Esophagus mucosa (tissue), 1 donor: ENCODE results near the gene SNX3. TPM values are rescaled to one million over a fixed set of nuclear protein-coding genes. Genes with fewer than 3 reads are reported as not detected.
"Not testable (repeated sequence)": the region's sequence is repeated elsewhere in the genome, so short reads cannot be mapped to it uniquely, and the experiment has no call there.

Experiments used
- ATAC-seq: fragments of 200-7000 bp; cut with Tn5 transposase; one replicate; pipeline ENCODE4 v1.9.1; 2020
- total RNA-seq: library from RNA; stranded (reverse); gene quantifications from one replicate; pipeline ENCODE4 v1.2.4, GENCODE V29; 2023
- donor health status: DM: yes; HTN: yes; CAD: no.

Gene SNX3
- total RNA-seq = 107 TPM

GRCh38 chr6:108260809-108261569 lies at the start of gene SNX3:
Gene SNX3 (minus strand): TSS chr6:108261040. CDS start chr6:108260921, 119 bp downstream.
- ATAC-seq = peak; percentile 98

DNA sequence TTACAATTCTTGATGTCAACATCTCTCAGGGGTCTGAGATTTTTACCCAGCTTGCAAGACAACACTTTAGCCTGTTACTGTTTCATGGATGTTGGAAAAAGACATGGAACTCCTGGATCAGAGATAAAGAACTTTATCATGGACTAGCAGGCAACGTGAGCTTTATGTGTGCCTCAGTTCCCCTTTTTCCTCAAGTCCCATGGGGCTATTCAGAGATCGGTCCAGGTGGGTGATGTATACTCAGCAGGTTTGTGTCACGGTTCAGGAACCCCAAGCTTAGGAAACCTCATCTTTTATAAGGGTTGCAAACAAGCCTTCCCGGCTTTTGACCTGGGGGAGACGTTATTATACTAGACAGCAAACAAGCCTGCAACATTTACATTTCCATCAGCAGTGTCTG lies 49.0 kb upstream of the SNX3 start:
- ATAC-seq = no peak

DNA sequence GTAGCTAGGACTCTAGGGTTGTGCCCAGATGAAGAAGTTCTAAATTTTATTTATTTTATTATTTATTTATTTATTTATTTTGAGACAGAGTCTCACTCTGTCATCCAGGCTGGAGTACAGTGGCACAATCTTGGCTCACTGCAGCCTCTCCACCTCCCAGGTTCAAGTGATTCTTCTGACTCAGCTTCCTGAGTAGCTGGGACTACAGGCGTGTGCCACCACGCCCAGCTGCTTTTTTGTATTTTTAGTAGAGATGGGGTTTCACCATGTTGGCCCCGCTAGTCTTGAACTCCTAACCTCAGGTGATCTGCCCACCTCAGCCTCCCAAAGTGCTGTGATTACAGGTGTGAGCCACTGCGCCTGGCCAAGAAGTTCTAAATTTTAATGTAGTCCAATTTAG lies 47.8 kb upstream of the SNX3 start:
- ATAC-seq = not testable (repeated sequence)

DNA sequence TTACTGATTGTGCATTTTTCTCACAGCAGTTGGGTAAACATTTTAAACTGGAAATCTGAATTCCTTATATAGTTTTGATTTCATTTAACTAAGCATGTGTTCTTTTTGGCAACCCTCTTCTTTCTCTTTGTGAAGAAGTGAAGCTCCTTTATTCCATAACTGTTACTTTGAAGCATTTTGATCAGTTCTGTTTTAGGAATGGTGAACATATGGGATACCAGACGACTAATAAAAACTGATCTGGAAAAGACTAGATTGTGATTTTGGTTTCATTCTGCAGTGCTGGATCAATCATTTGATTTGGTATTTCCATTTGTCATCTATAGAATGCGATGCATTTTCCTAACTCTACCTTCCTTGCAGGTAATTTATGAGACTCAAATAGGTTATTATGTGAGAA lies 43.8 kb upstream of the SNX3 start:
- ATAC-seq = no peak

DNA sequence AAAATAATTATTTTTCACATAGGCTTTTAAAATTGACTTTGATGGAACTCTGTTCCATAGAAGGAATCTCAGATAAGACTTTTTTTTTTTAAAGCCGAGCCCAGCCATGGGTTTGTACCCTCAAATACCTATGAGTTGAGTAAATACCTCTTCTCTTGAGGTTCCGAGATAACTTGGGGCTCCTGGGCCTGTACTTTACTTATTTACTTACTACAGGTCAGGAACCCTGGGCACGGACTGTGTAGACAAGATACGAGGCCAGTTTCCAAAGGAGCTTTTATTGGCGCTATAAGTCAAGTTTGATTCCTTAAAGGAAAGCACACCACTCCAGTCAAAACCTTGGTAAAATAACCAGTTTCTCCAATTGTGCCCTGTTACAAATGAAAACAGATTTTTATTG lies 41.5 kb upstream of the SNX3 start:
- no peak for ATAC-seq

DNA sequence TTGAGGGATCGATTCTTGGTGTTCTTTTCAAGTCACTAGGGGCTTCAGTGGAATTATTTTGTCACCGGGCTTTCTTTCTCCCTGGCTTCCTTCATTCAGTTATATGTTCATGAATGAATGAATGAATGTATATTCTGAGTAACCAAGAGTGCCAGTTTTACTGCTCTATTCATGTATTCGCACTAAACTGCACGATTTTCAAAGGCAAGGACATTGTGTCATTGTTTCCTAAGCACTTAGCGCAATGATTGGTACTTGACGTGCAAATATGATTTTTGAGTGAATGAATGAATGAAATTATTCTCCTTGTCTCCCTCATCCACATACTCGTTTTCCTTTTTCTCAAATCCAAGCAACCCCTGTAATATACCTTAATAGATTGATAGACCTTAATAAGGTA lies 34.8 kb upstream of the SNX3 start:
- no peak for ATAC-seq

DNA sequence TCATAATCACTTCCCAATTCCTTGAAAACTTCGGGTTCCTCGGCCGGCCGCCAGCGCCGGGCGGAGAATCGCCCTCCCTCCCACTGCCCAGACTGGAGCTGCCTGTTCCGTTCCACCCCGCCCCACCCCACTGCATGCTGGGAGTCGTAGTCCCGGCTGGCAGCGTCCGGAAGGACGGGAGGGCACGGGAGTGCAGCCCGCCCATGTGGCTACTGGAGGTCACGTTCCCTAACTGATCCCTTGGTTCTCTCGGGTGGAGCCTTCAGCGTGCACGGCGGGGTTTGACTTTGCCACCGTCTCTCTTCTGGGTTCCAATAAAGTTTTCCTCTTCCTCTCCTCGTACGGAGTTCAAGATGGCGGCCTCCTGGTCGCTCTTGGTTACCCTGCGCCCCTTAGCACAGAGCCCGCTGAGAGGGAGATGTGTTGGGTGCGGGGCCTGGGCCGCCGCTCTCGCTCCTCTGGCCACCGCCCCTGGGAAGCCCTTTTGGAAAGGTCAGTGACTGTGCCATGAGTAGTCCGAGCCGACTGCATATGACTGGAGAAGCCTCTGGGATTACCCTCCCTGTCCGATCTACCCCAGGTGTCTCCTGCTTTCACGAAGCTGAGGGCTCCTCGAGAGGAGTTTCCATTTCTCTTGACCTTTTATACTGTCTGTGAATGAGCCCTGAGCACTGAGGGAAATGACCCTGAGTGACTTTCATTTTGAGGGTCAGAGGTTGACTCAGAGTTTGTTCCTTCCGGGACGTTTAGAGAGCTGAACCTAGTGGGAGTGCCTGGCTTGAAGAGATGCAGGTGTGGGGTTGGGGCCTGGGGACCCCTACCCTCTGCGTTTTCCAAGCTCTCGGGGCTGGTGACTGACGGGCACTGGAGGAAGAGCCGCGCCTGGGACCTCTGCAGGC lies 34.1 kb upstream of the SNX3 start, which contains the start of gene AFG1L:
Gene AFG1L (plus strand): TSS at position 328 of the 899 bp plus-strand sequence. CDS start 26 bp downstream, at position 354.
- ATAC-seq = peak; percentile 99

DNA sequence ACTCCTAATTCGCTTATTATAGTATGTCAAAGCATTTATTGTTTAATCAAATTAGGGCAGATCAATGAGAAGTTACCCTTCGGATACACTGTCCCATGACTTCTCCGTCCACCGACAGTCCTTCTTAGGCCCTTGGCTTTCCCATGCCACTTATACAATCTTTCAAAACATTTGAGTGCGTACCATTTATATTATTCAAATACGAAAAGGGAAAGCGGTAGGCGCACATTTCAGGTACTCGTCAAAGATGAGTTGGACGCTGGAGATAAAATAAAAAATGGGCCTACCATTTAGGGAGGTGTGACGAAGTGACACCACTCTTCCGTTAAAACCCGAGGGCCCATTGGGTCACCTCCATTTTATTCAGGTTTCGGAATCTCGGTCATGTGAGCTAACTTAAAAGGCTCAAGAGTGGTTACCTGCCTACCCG lies 33.5 kb upstream of the SNX3 start:
- no peak for ATAC-seq

DNA sequence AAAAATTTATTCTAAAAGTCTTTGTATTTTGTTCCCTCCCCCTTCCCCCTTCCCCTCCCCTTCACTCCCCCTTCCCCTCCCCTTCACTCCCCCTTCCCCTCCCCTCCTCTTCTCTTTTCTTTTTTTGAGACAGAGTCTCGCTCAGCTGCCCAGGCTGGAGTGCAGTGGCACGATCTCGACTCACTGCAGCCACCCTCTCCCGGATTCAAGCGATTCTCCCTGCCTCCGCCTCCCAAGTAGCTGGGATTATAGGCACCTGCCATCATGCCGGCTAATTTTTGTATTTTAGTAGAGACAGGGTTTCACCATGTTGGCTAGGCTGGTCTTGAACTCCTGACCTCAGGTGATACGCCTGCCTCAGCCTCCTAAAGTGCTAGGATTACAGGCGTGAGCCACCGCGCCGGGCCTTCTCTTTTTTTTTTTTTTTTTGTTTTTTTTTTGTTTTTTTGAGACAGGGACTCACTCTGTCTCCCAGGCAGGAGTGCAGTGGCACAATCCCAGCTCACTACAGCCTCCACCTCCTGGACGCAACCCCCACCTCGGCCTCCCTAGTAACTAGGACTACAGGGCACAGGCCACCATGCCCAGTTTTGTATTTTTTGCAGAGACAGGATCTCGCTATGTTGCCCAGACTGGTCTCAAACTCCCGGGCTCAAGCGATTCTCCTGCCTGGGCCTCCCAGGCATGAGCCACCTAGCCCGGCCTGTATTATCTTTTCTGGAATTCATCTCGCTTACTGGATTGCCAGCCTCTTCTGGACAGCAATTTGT lies 32.9 kb upstream of the SNX3 start:
- ATAC-seq = no peak

DNA sequence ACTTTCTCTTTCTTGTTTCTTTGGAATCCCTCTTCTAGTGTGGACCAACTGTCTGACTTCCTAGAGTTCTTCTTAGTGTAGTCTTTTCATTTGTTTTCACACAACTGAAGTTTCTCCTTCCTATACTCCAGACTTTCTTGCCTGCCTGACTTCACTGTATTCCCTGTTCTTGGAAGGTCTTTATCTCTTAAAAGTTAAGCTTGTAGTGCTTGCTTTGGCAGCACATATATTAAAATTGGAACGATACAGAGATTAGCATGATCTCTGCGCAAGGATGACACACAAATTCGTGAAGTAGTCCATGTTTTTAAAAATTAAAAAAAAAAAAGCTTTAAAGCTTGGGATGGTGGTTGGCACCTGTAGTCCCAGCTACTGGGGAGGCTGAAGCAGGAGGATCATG lies 31.7 kb upstream of the SNX3 start:
- ATAC-seq = not testable (repeated sequence)

DNA sequence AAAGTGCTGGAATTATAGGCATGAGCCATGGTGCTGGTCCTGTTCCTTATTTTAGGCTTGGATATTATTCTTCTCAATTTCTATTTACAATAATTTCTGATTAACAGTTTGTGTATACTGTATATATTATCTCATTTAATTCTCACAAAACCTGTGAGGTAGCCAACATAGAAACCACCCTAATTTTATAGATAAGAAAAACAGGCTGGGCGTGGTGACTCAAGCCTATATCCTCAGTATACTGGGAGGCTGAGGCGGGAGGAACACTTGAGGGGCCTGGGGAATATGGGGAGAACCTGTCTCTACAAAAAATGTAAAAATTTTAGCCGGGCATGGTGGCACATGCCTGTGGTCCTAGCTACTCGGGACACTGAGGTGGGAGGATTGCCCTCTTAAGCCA lies 30.3 kb upstream of the SNX3 start:
- ATAC-seq = no peak

GRCh38 chr6:108288742-108289141 lies 27.9 kb upstream of the SNX3 start:
- no peak for ATAC-seq

GRCh38 chr6:108287373-108287772 lies 26.5 kb upstream of the SNX3 start:
- no peak for ATAC-seq

- ATAC-seq = no peak
Observed at GRCh38 chr6:108286366-108286765, 25.5 kb upstream of the SNX3 start.

- no peak for ATAC-seq
Observed at GRCh38 chr6:108285381-108285780, 24.5 kb upstream of the SNX3 start.

- ATAC-seq = no peak
Observed at GRCh38 chr6:108277831-108278230, 17.0 kb upstream of the SNX3 start.

DNA sequence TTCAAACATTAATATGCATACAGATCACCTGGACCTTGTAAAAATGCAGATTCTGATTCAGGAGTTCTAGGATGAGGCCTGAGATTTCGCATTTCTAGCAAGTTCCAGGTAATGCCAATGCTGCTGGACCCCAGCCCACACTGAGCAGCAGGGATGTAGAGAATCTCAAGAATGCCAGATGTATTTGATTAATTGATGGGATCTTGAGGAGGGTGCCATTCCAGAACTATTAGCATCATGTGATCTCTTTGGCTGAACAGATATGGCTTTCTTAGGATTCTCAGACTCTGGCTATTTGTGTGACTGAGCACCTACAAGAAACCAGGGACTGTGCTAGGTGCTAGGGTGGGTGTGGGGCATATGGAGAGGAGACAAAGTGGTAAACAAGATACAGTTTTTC lies 16.5 kb upstream of the SNX3 start:
- no peak for ATAC-seq

- ATAC-seq = no peak
Observed at GRCh38 chr6:108275976-108276375, 15.1 kb upstream of the SNX3 start.

DNA sequence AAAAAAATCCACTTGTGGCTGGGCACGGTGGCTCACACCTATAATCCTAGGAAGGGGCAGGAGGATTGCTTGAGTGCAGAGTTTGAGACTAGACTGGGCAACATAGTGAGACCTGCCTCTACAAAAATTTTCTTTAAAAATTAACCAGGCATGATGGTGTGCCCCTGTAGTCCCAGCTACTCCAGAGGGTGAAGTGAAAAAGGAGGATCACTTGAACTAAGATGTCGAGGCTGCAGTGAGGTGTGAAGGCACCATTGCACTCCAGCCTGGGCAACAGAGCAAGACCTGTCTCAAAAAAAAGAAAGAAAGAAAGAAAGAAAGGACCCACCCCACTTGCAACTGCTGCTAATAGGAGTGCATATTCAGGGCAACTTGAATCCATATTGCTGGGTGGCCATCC lies 13.7 kb upstream of the SNX3 start:
- ATAC-seq = no peak

DNA sequence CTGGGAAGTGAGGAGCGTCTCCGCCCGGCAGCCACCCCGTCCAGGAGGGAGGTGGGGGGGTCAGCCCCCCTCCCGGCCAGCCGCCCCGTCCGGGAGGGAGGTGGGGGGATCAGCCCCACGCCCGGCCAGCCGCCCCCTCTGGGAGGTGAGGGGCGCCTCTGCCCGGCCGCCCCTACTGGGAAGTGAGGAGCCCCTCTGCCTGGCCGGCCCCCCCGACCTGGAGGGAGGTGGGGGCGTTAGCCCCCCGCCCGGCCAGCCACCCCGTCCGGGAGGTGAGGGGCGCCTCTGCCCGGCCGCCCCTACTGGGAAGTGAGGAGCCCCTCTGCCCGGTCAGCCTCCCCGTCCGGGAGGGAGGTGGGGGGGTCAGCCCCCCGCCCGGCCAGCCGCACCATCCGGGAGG lies 9.1 kb upstream of the SNX3 start:
- not testable (repeated sequence) for ATAC-seq

GRCh38 chr6:108268845-108269244 lies 8.0 kb upstream of the SNX3 start:
- no peak for ATAC-seq

DNA sequence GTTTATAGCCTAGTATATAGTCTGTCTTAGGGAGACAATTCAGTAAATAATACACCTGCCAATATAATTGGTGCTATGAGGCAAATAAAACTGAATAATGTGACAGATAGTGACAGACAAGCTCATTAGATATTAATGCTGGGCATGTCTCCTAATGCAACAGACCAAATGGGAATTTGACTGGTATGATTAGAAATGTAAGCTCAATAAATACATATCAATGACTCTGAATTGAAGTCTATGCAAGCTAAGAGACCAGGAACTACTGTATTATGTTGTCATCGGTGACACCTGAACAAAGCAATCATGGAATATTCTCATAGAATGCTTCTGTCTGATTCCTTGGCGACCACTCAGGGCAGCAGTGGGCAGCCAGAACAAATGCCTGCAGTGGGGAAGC lies 2.5 kb upstream of the SNX3 start:
- ATAC-seq = no peak
